WTC11 (cell line): ENCODE results near the gene CHSY3.

Experiments used
- CTCF ChIP-seq: fragments of 200-600 bp; IDR thresholded peaks from 2 replicates; pipeline ENCODE4 v1.8.0; 2022; ENCODE audit warnings: antibody characterized with exemption
- FOXP4 ChIP-seq: sonication (generic); formaldehyde crosslinking; IDR thresholded peaks from 2 replicates; pipeline ENCODE4 v1.8.0; 2022; ENCODE audit warnings: mild to moderate bottlenecking, missing genetic modification reagents
- HMGXB4 ChIP-seq: sonication (generic); formaldehyde crosslinking; IDR thresholded peaks from 2 replicates; pipeline ENCODE4 v1.8.1; 2023; ENCODE audit warnings: mild to moderate bottlenecking, moderate library complexity, missing genetic modification reagents
- NR3C1 ChIP-seq: sonication (generic); formaldehyde crosslinking; conservative IDR thresholded peaks from 2 replicates; pipeline ENCODE4 v1.8.1; 2023; ENCODE audit warnings: low read depth, mild to moderate bottlenecking, missing genetic modification reagents
- ZNF232 ChIP-seq: sonication (generic); formaldehyde crosslinking; IDR thresholded peaks from 2 replicates; pipeline ENCODE4 v1.8.0; 2022; ENCODE audit warnings: mild to moderate bottlenecking, missing genetic modification reagents

- no peak for TF ChIP-seq HMGXB4 (CRISPR knock-in tag)
- TF ChIP-seq FOXP4 (CRISPR knock-in tag), result no peak
- TF ChIP-seq NR3C1 (CRISPR knock-in tag), result no peak
- TF ChIP-seq CTCF, result no peak
- TF ChIP-seq ZNF232 (CRISPR knock-in tag), result no peak
Measured at GRCh38 chr5:130035388-130035787, 131.1 kb downstream of the CHSY3 start.
